Dedifferentiated amniotic fluid mesenchymal stem cell (primary cell): ENCODE results near the gene LSMEM2.
A peak's percentile ranks its signal among the peaks of the same experiment; 100 is the strongest.

Source experiments
- DNase-seq: peaks from one replicate; pipeline ENCODE4 v3.0.0-alpha.2; 2016; ENCODE audit errors: extremely low spot score

Gene LSMEM2

DNA sequence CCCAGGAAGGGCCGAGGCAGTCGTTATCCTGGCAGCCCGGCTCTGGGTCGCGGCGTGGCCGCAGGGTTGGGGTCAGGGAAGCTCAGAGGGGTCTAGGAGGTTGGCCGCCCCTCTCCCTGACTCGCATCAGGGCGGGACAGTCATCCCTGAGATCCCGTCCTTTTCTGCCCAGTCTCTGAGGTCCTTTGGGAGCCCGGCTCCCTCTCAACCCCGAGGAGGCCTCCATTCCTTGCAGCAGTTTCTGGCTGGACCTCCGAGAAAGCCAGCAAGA is 43.2 kb downstream of the LSMEM2 start:
- no peak for DNase-seq

GRCh38 chr3:50322386-50323091 is 43.7 kb downstream of the LSMEM2 start, which contains the start of gene HYAL2:
HYAL2 (minus strand) TSS chr3:50322745; CDS start chr3:50320489, 2,256 bp downstream.
- DNase-seq, result no peak

DNA sequence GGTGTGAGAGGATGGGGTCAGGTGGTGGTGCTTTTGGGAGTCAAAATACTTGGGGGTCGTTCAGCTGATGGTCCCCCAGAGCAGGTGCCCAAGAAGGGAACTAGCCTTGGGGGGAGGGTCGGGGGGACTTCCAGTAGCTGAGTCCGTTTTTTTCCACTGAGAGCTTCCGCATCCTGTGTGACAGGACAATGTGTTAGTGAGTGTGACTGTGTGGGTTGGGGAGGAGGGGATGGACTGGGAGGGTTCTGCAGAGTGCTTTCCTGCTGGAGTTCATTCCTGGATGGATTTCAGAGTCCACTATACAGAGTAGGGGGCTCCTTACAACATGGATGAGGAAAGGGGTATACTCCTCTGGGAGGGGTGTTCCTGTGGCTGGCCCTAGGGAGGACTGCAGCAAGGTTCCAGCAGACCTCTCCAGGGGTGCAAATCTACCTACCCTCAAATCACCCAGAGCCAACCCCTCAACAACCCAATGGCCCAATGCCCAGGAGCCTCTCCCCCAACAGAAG is 44.3 kb downstream of the LSMEM2 start:
- DNase-seq, result no peak

DNA sequence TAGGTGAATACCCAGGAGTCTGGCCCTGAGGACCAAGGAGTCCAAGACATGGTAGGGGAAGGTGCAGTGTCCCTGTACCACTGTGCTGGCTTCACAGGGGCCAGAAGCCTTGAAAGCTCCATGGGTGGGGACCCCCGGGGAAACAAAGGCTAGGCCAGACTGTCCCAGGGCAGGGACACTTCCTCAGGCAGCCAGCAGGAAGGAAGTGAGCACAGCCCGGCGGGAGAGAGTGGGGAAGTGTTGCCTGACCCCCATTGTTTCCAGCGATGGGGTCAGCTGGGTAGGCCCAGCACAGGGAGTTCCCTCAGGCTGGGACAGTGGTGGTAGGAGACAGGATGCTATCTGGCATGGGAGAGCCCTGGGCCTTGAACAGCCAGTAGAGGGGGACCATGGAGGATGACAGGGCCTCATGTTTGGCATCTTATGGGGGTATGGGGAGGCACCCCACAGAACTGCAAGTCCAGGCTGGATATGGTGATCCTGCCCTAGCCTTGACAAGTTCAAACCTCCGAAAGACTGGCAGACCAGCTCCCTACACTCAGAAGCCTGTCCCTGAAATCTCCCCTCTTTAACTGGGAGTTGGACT is 44.8 kb downstream of the LSMEM2 start:
- no peak for DNase-seq

GRCh38 chr3:50324351-50325112 is 45.6 kb downstream of the LSMEM2 start:
- peak; percentile 25 for DNase-seq

GRCh38 chr3:50325113-50325480 is 46.2 kb downstream of the LSMEM2 start:
- no peak for DNase-seq

DNA sequence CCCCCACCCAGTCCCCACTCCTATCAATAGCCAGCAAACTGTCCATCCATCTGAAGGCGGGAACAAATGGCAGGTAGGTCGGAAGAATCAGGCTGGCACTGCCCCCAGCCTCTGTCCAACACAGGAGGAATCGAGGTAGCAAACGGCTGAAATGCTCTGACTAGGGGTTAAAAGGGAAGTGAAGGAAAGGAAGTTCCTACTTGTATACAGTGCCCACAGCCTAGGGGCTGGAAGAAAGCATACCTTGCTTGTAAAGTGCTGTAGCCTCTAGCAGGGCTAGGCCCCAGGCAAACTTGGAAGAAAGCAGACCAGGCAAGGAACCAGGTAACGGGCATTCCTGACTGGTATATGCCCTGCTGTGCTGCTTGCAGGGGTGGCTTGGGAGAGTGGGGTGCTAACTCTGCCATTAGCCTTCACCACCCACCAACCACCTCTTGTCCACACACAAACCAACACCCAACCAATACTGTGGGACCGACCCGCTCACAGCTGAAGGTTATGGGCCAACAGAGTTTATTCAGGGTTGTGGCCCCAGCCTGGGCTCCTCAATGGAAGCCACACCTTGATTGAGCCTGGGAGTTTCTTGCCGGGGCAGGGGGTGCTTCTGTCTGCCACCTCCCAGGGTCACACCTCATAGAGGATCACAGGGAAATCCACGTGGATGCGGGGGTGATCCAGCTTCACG is 46.8 kb downstream of the LSMEM2 start:
- DNase-seq, result no peak

DNA sequence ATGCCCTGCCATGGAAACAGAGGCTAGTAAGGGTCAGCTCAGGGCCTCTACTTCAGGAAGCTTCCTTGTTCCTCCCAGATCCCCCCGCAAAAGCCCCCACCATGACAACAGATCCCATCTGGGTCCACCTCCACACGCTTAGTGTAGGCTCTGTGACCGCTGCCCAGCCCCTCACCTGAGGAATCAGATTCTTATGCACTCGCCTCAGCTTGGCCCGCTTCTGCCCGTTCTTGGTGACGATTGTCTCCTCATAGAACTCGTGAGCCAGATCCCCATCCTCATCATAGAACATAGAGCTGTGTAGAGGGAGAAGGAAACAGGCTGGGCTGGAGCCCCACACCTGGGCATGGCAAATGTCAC is 47.3 kb downstream of the LSMEM2 start:
- no peak for DNase-seq

GRCh38 chr3:50327129-50327528 is 48.2 kb downstream of the LSMEM2 start:
- no peak for DNase-seq

- DNase-seq, result peak; percentile 97
Observed at GRCh38 chr3:50327943-50328691, 49.2 kb downstream of the LSMEM2 start, which contains the start of gene TUSC2. TUSC2 (minus strand) TSS chr3:50328223; CDS start chr3:50328099, 124 bp downstream.

DNA sequence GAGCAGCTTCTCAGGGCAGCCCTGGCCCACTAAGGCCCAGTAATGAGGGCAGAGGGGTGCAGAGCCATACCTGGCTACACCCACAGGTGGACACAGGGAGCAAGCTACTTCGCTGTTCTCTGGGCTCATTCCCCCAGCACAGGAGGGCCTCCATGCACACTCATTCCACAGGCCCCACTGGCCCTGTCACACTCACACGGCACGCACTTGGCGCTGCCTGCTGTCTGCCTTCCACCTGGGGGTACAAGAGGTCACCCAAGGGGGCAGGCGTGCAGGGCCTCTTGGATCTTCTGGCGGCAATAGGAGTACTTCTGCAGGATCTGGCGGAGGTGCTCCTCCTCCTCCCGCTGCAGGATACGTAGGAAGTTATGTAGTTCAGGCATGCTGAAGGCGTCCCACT is 51.4 kb downstream of the LSMEM2 start:
- DNase-seq, result no peak

- DNase-seq, result no peak
Observed at GRCh38 chr3:50331364-50331907, 52.5 kb downstream of the LSMEM2 start.

- no peak for DNase-seq
Observed at GRCh38 chr3:50333744-50334328, 54.9 kb downstream of the LSMEM2 start.

- DNase-seq, result no peak
Observed at GRCh38 chr3:50334339-50335075, 55.6 kb downstream of the LSMEM2 start.

DNA sequence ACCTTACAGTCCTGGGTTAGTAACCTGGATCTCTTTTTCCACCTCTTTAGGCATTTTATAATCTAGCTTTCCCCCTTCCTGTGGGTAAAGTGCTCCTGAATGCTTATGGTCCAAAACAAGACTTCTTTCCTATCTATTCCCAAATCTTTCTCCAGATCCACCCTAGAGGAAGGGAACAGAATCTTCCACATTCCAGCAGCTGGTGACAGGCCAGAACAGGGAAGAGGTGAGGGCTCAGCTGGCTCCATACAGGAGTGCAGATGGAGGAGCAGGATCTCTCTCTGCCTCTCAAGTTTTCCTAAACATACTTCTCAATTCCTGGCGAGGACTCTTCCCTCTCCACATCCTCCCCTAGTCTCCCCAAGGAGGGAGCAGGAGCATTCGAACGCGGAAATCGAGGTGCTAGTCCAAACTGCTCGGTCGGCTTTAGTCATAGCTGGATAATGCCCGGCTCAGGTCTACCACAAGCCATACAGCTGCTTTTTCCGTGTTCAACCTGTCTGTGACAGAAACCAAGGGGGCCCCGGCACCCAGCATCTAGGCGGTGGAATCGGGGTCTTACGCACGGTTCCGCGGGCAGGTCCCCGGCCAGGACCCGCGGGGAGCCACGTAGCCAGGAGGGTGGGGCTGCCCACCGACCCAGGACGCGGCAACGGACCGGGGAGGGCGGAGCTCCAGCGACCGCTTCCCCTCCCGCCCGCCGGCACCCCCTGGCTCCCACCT is 57.7 kb downstream of the LSMEM2 start:
- DNase-seq, result no peak

DNA sequence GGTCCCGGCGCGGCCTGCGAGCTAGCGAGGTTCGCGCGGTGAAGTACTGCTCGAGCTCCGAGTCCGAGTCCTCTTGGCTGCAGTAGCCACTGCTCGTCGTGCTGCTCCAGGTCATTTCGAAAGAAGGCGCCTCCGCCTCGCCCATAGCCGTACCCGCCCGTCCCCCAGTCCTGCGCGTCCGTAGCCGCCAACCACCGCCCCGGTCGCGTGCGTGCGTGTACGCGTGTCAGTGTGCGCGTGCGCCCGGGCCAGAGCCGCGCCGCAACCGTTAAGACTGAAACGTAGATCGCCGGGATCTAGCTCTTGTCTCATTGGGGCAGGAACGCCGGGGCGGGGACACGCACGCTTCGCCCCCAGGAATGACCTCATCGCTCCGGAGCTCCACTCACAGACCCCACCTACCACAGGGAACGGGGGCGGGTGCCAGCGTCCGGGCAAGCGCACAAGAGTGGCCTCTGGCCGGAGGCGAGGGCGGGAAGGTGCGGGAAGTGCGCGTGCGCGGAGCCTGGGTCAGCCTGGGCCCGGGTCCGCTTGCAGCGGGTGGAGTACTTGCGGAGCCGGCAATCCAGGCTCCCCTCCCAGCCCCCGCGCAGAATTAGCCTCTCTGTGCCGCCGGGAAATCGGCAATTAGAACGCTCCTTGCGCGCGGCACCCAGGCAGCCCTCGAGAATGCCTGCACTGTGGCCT is 58.4 kb downstream of the LSMEM2 start:
- peak; percentile 99 for DNase-seq
